SIG-M5 treated with dmso at 0.1 percent for 504 hours (cell line): Measurements from ENCODE around the gene SEMA3B.
"Not testable (repeated sequence)": the region's sequence is repeated elsewhere in the genome, so short reads cannot be mapped to it uniquely, and the experiment has no call there.

Source experiments
- DNase-seq: peaks from one replicate; lab custom pipeline; 2025; ENCODE audit not compliant: unreplicated experiment; lab: John Stamatoyannopoulos, UW

SEMA3B gene

DNA sequence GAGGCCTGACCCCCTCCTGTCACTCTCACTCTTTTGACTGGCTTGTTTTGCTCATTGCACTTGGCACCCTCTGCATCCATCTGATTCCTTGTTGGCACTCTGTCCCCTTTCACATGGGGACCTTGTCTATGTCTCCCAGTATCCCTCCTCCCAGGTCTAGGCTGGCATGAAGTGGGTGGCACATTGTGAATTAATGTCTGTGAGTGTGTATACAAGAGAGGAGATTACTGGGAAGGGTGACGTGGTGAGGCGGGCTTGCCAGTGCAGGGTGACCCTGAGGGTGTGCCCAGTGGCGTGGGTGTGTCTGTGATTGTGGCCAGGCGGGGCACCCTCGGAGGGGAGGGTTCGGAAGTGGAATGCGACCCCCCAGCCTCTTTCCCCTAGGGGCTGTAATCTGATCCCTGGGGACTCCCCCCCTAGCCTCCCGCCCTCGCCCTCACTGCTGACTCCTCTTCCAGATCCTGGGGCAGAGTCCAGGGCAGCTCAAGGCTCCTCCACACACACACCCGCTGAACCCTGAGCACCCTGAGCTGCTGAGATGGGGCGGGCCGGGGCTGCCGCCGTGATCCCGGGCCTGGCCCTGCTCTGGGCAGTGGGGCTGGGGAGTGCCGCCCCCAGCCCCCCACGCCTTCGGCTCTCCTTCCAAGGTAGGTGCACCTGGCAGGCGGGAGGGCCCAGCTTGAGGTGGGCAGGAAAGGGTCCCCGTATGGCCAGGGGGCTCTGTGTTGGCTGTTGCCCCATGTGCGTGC, at the start of gene SEMA3B:
TSS of gene SEMA3B (plus strand) at position 445 of the 749 bp plus-strand sequence. CDS start at position 539, 94 bp downstream.
- DNase-seq, result no peak

GRCh38 chr3:50219285-50219684, 49.7 kb upstream of the SEMA3B start:
- DNase-seq, result no peak

GRCh38 chr3:50220109-50220508, 48.8 kb upstream of the SEMA3B start:
- DNase-seq, result no peak

GRCh38 chr3:50221051-50221410, 47.9 kb upstream of the SEMA3B start:
- no peak for DNase-seq

DNA sequence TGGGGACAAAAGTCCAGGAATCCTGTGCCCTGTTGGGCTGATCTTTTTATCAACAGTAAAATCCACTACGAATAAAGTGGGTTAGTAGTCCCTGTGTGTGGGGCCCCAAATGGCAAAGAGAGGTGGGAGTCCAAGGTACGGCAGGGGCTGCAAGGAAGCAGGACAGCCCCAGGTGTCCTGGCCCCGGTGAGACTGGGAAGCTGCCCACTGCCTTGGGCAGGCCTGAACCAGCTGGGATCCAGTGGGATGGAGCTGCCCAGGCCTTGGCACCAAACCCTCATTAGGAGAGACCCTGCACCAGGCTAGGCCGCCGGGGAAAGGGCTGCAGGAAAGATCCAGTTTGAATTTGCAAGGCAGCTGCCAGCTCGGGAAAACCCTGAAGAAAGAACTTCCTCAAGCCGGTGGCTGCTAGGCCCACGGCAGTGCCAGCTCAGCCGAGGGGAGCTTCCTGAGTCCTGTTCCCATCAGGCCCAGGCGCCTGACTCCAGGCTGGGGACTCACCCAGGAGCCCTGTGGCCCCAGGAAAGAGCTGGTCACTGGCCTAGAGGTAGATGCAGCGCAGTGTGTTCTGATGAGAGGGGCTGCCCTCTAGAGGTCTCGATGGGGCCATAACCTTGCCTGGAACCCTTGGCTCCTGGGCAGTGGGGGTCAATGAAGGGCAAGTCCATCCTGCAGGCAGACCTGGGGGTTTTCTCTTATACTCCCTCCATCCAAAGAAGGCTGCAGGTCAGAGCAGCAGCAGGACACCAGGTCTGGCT, 47.4 kb upstream of the SEMA3B start:
- no peak for DNase-seq

- no peak for DNase-seq
Observed at GRCh38 chr3:50222169-50222528, 46.8 kb upstream of the SEMA3B start.

GRCh38 chr3:50224639-50225038, 44.3 kb upstream of the SEMA3B start:
- no peak for DNase-seq

DNA sequence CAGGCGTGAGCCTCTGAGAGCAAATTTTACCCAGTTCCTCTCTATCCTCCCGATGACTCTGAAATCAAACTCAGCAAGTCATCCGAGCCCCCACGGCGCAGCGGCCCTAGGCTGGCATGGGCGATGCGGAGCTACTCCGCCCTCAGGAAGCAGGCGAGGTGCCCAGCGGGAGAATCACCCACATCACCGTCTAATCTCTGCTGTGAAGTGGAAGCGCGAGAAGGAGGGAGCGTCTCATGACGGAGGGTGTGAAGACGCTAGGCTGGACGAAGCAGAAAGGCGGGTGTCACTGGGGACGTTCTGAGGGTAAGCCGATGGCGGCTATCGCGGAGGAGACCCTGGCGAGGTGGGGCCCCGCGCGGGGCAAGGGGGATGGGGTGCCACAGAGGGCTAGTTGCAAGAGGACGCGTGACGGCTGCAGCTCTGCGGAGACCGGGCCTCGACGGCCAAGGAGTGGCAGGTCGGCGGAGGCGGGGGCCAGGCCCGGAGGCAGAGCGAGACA, 42.0 kb upstream of the SEMA3B start:
- peak; percentile 62 for DNase-seq

DNA sequence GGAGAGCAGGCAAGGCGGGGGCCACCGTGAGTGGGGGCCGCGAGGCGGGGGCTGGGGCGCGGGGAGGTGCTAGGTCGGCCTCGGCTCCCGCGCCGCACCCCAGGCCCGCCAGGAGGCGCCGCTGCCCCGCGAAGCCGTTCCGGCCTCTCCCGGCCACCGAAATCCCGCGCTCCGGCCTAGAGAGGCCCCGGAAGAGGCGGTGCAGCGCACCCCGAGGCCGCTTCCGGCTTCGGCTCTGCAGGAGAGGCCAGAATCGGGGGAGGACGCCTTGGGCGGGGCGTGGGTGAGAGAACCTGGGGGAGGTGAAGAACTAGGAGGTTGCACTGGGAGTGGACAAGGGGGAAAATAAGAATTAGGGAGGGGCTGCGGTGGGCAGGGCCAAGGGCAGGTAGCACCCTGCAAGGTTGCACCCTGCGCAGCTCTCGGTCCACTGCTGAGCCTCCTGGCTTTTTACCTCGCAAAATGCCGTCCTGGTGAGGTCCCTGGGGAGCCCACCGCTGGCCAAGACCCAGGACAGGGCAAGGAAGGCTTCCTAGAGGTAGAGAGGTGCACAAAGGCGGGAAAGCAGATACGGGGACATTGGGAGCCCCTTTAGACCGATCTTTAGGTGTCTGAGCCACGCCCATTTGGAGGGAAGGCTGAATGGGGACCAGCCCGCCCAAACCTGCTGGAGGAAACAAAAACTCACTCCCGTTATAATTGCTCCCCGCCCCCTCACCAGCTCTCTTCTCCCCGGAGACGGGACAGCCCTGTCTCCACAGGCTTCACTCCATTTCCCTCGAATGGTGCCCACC, 41.4 kb upstream of the SEMA3B start:
- peak; percentile 91 for DNase-seq

DNA sequence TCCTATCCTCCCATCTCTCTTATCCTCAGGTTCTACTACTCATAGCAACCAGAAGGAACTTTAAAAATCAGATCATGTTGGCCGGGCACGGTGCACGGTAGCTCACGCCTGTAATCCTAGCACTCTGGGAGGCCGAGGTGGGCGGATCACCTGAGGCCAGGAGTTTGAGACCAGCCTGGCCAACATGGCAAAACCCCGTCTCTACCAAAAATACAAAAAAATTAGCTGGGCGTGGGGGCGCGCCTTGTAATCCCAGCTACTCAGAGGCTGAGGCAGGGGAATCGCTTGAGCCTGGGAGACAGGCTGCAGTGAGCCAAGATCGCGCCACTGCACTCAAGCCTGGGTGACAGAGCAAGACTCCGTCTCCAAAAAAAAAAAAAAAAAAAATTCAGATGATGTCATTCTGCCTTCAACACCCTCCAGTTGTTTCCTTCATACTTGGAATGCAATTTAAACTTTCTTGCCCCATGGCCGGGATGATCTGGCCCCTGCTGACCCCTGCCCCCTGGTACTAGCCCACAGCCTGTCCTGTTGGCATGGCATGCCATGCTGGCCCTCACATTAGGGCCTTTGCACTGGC, 40.7 kb upstream of the SEMA3B start:
- not testable (repeated sequence) for DNase-seq

DNA sequence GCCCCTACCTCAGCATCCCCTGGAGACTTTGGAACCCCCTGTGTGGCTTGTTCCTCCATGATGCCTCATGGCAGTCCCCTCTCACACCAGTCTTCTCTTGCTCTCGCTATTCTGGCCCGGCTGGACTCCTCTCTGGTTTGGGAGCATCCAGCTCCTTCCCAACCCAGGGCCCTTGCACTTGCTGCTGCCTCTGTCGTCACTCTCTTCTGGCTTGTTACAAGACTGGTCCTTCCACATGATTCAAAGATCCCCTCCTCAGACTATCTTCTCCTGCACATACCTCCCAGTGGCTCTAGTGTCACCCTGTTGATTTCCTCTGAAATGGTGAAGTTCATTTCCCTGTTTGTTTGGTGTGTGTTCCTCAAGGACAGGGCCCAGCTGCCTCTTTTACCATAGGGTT, 39.5 kb upstream of the SEMA3B start:
- DNase-seq, result no peak

GRCh38 chr3:50230104-50230793, 38.7 kb upstream of the SEMA3B start:
- peak; percentile 47 for DNase-seq

GRCh38 chr3:50230794-50231125, 38.2 kb upstream of the SEMA3B start:
- no peak for DNase-seq

DNA sequence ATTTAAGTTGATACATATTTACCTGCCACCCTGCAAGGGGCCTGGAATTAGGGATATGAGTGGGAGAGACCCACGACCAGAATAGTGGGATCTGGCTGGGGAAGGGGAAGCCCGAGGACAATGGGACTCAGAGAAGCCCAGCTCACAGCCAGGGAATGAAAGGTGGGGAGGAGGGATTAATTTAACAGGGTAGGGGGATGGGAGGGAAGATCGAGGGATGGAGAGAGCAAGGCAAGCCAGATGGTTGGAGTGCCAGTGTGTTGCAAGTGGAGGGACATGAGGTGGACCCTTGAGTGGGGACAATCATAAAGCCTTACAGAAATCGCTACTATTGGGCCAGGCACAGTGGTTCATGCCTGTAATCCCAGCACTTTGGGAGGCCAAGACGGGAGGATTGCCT, 37.4 kb upstream of the SEMA3B start:
- DNase-seq, result no peak

DNA sequence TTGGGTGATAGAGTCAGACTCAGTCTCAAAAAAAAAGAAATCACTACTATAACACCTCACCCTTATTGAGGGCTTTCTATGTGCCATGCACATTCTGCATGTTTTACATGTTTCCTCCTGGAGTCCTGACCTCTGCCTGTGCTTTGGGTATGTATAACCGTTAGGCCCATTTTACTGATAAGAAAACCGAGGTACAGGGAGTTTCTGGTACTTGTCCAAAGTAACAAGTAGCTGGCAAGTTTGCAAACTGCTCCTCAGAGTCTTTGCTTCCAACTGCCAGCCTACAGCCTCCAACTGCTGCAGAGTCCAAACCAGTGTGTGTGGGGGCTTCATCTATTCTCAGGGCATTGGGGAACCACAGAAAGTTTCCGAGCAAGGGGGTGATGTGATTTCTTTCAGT, 36.6 kb upstream of the SEMA3B start:
- DNase-seq, result no peak

DNA sequence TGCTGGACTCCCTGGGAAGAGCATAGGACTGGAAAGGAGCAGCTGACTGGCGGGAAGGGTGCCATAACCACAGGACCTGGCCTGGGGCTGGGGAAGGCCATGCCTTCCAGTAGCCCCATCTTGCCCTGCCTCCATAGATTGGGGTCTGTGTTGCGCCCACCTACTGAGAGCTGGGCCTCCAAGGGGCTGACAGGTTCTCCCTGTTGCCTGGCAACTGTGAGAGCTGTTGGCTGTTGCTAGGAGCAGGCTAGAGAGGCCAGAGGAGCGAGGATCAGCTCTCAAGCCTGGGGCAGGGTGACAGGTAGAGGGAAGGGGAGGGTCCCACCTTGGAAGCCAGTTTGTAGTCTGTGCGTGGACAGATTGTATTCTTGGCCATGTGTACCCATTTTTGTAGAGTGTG, 35.8 kb upstream of the SEMA3B start:
- DNase-seq, result no peak

DNA sequence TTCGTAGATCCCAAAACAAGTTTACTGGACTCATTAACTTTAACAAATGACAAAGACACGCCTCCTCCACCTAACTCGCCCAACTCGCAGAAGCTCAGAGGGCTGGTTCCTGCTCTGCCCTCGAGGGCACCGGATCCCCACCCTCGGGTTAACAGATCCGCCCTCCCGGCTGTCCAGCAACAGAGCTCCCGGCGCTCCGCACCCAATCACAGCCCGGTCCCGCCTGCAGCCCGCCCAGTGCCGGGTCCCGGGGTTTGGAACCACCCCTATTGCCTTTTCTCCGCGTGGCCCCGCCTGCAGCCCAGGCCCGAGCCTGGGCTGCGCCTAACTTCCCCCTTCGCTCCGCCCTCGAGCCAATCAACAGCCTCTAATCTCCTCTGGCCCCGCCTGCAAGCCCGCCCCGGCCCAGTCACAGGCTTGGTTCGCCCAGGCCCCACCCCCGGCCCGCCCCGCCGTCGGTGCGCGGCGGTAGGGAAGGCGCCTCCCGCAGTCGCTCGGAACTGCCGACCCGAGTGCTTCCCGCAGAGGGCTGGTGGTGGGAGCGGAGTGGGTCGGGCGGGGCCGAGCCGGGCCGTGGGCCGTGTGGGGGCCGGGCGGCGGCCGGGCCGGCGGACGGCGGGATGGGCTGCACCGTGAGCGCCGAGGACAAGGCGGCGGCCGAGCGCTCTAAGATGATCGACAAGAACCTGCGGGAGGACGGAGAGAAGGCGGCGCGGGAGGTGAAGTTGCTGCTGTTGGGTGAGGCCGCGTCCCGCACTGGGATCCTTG, 33.0 kb upstream of the SEMA3B start, which contains the start of gene GNAI2:
TSS of gene GNAI2 (plus strand) at position 489 of the 768 bp plus-strand sequence. CDS start at position 621, 132 bp downstream.
- peak; percentile 99 for DNase-seq

- no peak for DNase-seq
Observed at GRCh38 chr3:50236484-50237132, 32.3 kb upstream of the SEMA3B start.

DNA sequence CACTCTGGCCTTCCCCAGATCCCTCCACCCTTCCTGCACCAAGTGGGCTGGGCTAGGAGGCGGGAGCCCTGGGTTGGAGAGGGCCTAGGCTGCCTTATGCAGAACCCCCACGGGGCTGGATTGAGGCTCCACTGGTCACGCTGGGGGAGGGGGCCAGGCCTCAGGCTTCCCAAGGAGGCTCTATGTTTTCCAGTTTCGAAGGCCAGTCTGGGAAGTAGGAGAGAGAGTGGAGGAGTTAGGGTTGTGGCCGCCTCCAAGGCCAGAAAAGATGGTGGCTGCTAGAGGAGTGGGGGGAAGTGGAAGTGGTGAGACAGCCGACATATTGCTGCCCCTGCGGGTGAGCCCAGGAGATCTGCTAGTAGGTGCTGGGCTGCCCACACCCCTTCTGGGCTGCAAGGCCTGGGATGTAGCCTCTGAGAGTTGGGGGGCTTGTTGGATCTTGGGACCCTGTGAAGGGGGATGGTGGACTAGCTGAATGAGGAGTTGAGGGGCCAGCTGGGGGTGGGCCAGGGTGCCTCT, 31.8 kb upstream of the SEMA3B start:
- peak; percentile 48 for DNase-seq
